Measurements from ENCODE around the gene BTBD18. TPM values are rescaled to one million over a fixed set of nuclear protein-coding genes. Genes with fewer than 3 reads are reported as not detected.

The BTBD18 gene
- total RNA-seq, 6 donors from 2014 or later = not detected

DNA sequence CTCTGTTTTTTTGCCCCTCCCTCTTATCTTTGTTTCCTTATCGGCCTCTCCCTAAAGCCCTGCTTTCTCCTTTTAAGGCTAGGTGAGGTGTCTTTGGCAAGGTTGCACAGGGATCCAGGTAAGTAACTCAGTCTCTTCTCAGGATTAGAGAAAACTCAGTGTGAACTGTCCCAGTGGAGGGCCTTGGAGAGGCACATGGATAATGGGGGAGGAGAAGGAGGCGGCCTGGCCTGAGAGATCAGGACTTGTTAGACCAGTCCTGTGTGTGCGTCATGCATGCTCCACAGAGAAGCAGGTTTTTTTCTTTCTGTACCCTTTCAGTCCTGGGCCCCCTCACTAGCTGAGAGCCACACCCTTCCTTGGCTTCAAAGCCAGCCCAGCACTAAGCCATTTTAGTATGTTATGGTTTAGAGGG, 29.9 kb upstream of the BTBD18 start:
- Histone ChIP-seq H3K4me3 (no peak overlapping the region), H3K9me3 (no peaks in the 10 kb centered on the region), H3K4me1 (peaks cover 90 to 100% (median 96%) of the 10 kb centered on the region in 4 donors), H3K27me3 (no peaks in the 10 kb centered on the region), H3K36me3 (no peaks in the 10 kb centered on the region), H3K27ac (peak overlapping the region; percentile 80 to 93 (median 84))
- TF ChIP-seq, protein P1, sequence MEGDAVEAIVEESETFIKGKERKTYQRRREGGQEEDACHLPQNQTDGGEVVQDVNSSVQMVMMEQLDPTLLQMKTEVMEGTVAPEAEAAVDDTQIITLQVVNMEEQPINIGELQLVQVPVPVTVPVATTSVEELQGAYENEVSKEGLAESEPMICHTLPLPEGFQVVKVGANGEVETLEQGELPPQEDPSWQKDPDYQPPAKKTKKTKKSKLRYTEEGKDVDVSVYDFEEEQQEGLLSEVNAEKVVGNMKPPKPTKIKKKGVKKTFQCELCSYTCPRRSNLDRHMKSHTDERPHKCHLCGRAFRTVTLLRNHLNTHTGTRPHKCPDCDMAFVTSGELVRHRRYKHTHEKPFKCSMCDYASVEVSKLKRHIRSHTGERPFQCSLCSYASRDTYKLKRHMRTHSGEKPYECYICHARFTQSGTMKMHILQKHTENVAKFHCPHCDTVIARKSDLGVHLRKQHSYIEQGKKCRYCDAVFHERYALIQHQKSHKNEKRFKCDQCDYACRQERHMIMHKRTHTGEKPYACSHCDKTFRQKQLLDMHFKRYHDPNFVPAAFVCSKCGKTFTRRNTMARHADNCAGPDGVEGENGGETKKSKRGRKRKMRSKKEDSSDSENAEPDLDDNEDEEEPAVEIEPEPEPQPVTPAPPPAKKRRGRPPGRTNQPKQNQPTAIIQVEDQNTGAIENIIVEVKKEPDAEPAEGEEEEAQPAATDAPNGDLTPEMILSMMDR (IDR thresholded peaks at IDR 0.05) = no peak
- TF ChIP-seq POLR2AphosphoS5 (IDR thresholded peaks at IDR 0.05) (peak; percentile 61 to 62), EP300 (IDR thresholded peaks at IDR 0.05) (peak in 2 of 4 donors; percentile 19 to 79), POLR2A (IDR thresholded peaks at IDR 0.05) (peak in 1 of 4 donors; percentile 29)
- DNase-seq = peak in 1 of 2 donors; percentile 92
- peak; percentile 40 to 90 for ATAC-seq (ENCODE audit: low FRiP score in 2 of 2)
- WGBS, 2 donors = 40 to 52% methylated on average over 3 of the region's 3 CpGs

DNA sequence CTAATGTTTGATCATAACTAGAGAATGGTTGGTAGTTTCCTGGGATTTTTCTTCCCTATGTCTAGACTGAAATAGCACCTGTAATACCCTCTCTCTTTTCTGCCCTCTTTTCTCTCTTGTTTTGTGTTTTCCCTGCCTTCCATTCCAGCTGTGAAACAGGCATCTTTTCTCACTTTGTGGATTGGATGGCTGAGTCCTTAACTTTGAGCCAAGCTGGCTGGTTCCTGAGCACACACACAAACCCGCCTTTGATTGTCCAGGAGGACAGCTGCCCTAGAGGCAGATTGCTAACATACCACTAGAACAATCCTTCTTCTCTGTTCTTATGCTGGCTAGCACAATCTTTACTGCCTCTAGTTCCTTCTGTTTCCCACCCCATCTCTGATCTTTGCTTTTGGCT, 27.7 kb upstream of the BTBD18 start:
- peak in 1 of 2 donors; percentile 46 for ATAC-seq (ENCODE audit: low FRiP score in 2 of 2)
- peaks cover 90 to 100% (median 96%) of the 10 kb centered on the region in 4 donors for H3K4me1 ChIP-seq
- no peaks in the 10 kb centered on the region for H3K27me3 ChIP-seq
- TF ChIP-seq POLR2AphosphoS5 (IDR thresholded peaks at IDR 0.05) = peak in 1 of 2 donors; percentile 38
- TF ChIP-seq EP300 (IDR thresholded peaks at IDR 0.05) = no peak
- TF ChIP-seq, protein P1 (IDR thresholded peaks at IDR 0.05) = peak in 2 of 6 experiments; percentile 18 to 33
- no peak for TF ChIP-seq POLR2A (IDR thresholded peaks at IDR 0.05)
- DNase-seq = no peak
- 35 to 39% methylated on average over 1 of the region's 1 CpG for WGBS, 2 donors
- H3K27ac ChIP-seq = peak overlapping the region; percentile 84 to 93 (median 87)
- no peaks in the 10 kb centered on the region for H3K36me3 ChIP-seq
- H3K4me3 ChIP-seq = peak overlapping the region in 2 of 4 donors; percentile 4 to 26
- no peaks in the 10 kb centered on the region for H3K9me3 ChIP-seq

DNA sequence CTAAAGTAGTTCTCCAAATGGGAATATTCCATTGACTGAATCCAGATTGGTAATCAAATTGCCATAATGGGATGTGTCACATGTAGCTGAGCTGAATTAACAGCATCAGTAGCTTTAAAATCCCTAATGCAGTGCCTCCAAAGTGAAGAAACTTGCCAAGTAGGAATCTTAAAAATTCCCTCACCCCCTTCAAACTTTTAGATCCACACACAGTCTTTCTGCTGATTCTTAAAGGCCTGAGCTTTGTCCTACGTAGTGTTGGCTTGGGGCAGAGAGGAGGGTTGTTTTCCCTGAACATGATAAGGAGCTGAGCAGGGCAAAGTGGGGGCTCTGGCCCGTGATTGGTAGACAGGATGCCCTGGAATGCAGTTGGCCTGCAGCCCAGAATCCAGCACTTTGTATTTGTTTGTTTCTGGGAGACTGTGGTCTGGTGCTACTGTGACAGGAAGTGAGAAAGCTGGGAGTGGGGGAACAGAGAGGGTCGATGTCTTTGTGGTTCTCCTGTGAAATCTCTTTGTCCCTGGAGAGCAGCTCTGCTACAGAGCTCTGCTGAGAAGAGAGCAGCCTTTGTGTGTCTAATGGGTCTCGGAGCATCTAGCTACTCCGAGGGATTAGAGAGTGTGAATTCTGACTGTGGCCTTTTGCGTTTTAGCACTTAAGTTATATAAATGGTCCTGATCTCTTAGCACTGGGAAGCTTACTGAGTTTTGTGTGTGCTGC, 26.9 kb upstream of the BTBD18 start:
- Histone ChIP-seq H3K27ac (peak overlapping the region; percentile 84 to 93 (median 87)), H3K9me3 (no peaks in the 10 kb centered on the region), H3K4me3 (peak overlapping the region in 2 of 4 donors; percentile 25 to 26), H3K36me3 (no peaks in the 10 kb centered on the region), H3K27me3 (no peaks in the 10 kb centered on the region), H3K4me1 (peaks cover 90 to 100% (median 96%) of the 10 kb centered on the region in 4 donors)
- DNase-seq = peak in 1 of 2 donors; percentile 91
- peak in 1 of 4 donors; percentile 59 for TF ChIP-seq POLR2A (IDR thresholded peaks at IDR 0.05)
- TF ChIP-seq POLR2AphosphoS5 (IDR thresholded peaks at IDR 0.05) = peak; percentile 78 to 89
- TF ChIP-seq, protein P1 (IDR thresholded peaks at IDR 0.05) = no peak
- TF ChIP-seq EP300 (IDR thresholded peaks at IDR 0.05) = peak in 1 of 4 donors; percentile 36
- 13 to 19% methylated on average over 6 of the region's 6 CpGs for WGBS, 2 donors
- ATAC-seq (ENCODE audit: low FRiP score in 2 of 2) = peak; percentile 91 to 94

DNA sequence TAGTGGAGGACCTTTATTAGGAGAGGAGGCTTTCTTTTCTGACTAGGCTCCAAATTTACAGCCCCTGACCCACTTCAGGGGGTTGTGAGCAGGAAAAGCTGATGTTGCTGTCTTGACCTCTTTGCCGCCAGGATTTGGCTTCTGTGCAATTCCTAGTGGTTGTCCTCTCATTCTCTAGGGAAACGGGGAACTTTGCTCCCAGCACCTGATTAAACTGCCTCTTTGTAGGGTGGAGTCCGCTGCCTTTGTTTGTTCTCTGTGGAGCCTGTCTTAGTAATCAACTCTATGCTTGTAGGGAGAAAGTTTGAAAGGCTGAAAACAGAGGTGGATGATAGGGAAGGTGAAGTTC, 26.3 kb upstream of the BTBD18 start:
- DNase-seq (no peak), ATAC-seq (ENCODE audit: low FRiP score in 2 of 2) (peak in 1 of 2 donors; percentile 3)
- no peaks in the 10 kb centered on the region for H3K27me3 ChIP-seq
- H3K4me3 ChIP-seq = peak overlapping the region in 2 of 4 donors; percentile 24 to 25
- no peak for TF ChIP-seq POLR2AphosphoS5 (IDR thresholded peaks at IDR 0.05)
- TF ChIP-seq POLR2A (IDR thresholded peaks at IDR 0.05) = no peak
- TF ChIP-seq EP300 (IDR thresholded peaks at IDR 0.05) = no peak
- TF ChIP-seq, protein P1 (IDR thresholded peaks at IDR 0.05) = no peak
- peak overlapping the region; percentile 84 to 93 (median 87) for H3K27ac ChIP-seq
- no peaks in the 10 kb centered on the region for H3K9me3 ChIP-seq
- 23 to 34% methylated on average over 3 of the region's 3 CpGs for WGBS, 2 donors
- H3K36me3 ChIP-seq = no peaks in the 10 kb centered on the region
- H3K4me1 ChIP-seq = peaks cover 89 to 100% (median 96%) of the 10 kb centered on the region in 4 donors
